Stimulated activated CD8-positive, alpha-beta memory T cell treated with anti-CD3 and anti-CD28 coated beads, Interleukin-12 subunit alpha, Interleukin-12 subunit beta, amount 100 ng/mL, for 1 hour (primary cell): ENCODE results near the gene DCTN2.
"Not testable (repeated sequence)": the region's sequence is repeated elsewhere in the genome, so short reads cannot be mapped to it uniquely, and the experiment has no call there.

Experiments
- DNase-seq: peaks from one replicate; pipeline ENCODE4 v3.0.0-alpha.2; 2020; ENCODE audit warnings: low read depth

The DCTN2 gene

GRCh38 chr12:57546438-57547287 is at the start of gene DCTN2:
Gene DCTN2, minus strand, starts transcription at chr12:57547192. Its CDS starts 129 bp downstream, at chr12:57547063.
- DNase-seq, result peak; percentile 83

- no peak for DNase-seq
These were observed 46.2 kb upstream of the DCTN2 start for GRCh38 chr12:57593187-57593586.

- DNase-seq, result no peak
These were observed 45.7 kb upstream of the DCTN2 start for GRCh38 chr12:57592551-57593165.

GRCh38 chr12:57591782-57592325 is 44.9 kb upstream of the DCTN2 start:
- DNase-seq, result no peak

GRCh38 chr12:57590864-57591781 is 44.1 kb upstream of the DCTN2 start, which contains the start of gene PIP4K2C:
Gene PIP4K2C, plus strand, starts transcription at chr12:57591192. Its CDS starts 98 bp downstream, at chr12:57591290.
- DNase-seq, result peak; percentile 62

- no peak for DNase-seq
These were observed 43.5 kb upstream of the DCTN2 start for GRCh38 chr12:57590479-57590863.

- not testable (repeated sequence) for DNase-seq
These were observed 42.1 kb upstream of the DCTN2 start for GRCh38 chr12:57588951-57589610.

GRCh38 chr12:57586832-57587429 is 39.9 kb upstream of the DCTN2 start:
- no peak for DNase-seq

GRCh38 chr12:57586128-57586527 is 39.1 kb upstream of the DCTN2 start:
- no peak for DNase-seq

GRCh38 chr12:57585156-57585555 is 38.2 kb upstream of the DCTN2 start:
- no peak for DNase-seq

GRCh38 chr12:57584690-57585089 is 37.7 kb upstream of the DCTN2 start:
- no peak for DNase-seq

GRCh38 chr12:57584050-57584449 is 37.1 kb upstream of the DCTN2 start:
- DNase-seq, result no peak

- peak; percentile 54 for DNase-seq
These were observed 36.2 kb upstream of the DCTN2 start for GRCh38 chr12:57583008-57583831.

GRCh38 chr12:57582440-57582839 is 35.4 kb upstream of the DCTN2 start:
- no peak for DNase-seq

- no peak for DNase-seq
These were observed 34.8 kb upstream of the DCTN2 start for GRCh38 chr12:57581802-57582201.

GRCh38 chr12:57580466-57580795 is 33.4 kb upstream of the DCTN2 start:
- no peak for DNase-seq

GRCh38 chr12:57579677-57580465 is 32.9 kb upstream of the DCTN2 start:
- no peak for DNase-seq

- DNase-seq, result no peak
These were observed 32.0 kb upstream of the DCTN2 start for GRCh38 chr12:57579011-57579410.

GRCh38 chr12:57577981-57578758 is 31.2 kb upstream of the DCTN2 start:
- no peak for DNase-seq
